GM19328 (cell line): ENCODE data around the gene HDAC6.
"Not testable (repeated sequence)": the region's sequence is repeated elsewhere in the genome, so short reads cannot be mapped to it uniquely, and the experiment has no call there.

Experiments
- ATAC-seq: cut with Tn5 transposase; IDR thresholded peaks from one replicate; pipeline ENCODE4 v1.9.1; 2021; ENCODE audit warnings: mild to moderate bottlenecking, moderate library complexity; ENCODE audit not compliant: unreplicated experiment

HDAC6 gene

GRCh38 chrX:48823053-48823452, 21.2 kb downstream of the HDAC6 start:
- no peak for ATAC-seq

GRCh38 chrX:48824066-48824465, 22.2 kb downstream of the HDAC6 start:
- ATAC-seq = no peak

GRCh38 chrX:48826135-48826875, 24.4 kb downstream of the HDAC6 start, which contains the start of gene ERAS:
Gene ERAS (plus strand): TSS chrX:48826513. CDS start chrX:48829124, 2,611 bp downstream.
- ATAC-seq = no peak

GRCh38 chrX:48826876-48827653, 25.2 kb downstream of the HDAC6 start:
- no peak for ATAC-seq

GRCh38 chrX:48827654-48827968, 25.7 kb downstream of the HDAC6 start:
- no peak for ATAC-seq

GRCh38 chrX:48829016-48829735, 27.3 kb downstream of the HDAC6 start:
- ATAC-seq = no peak

GRCh38 chrX:48831136-48831908, 29.5 kb downstream of the HDAC6 start:
- ATAC-seq = no peak

- no peak for ATAC-seq
Measured at GRCh38 chrX:48831909-48832291, 30.0 kb downstream of the HDAC6 start.

GRCh38 chrX:48833542-48834138, 31.8 kb downstream of the HDAC6 start:
- ATAC-seq = no peak

- no peak for ATAC-seq
Measured at GRCh38 chrX:48834383-48834709, 32.5 kb downstream of the HDAC6 start.

GRCh38 chrX:48835524-48836329, 33.9 kb downstream of the HDAC6 start, which contains the start of gene PCSK1N:
Gene PCSK1N (minus strand): TSS chrX:48835610. CDS start chrX:48835532, 78 bp downstream.
- ATAC-seq = no peak

- no peak for ATAC-seq
Measured at GRCh38 chrX:48839686-48840085, 37.8 kb downstream of the HDAC6 start.

- no peak for ATAC-seq
Measured at GRCh38 chrX:48848847-48849246, 47.0 kb downstream of the HDAC6 start.

GRCh38 chrX:48852857-48853256, 51.0 kb downstream of the HDAC6 start:
- ATAC-seq = no peak

- not testable (repeated sequence) for ATAC-seq
Measured at GRCh38 chrX:48853494-48853893, 51.6 kb downstream of the HDAC6 start.

GRCh38 chrX:48854121-48854804, 52.4 kb downstream of the HDAC6 start:
- not testable (repeated sequence) for ATAC-seq

GRCh38 chrX:48854898-48855297, 53.0 kb downstream of the HDAC6 start:
- no peak for ATAC-seq

GRCh38 chrX:48864210-48864609, 62.3 kb downstream of the HDAC6 start:
- no peak for ATAC-seq

- ATAC-seq = not testable (repeated sequence)
Measured at GRCh38 chrX:48872017-48872416, 70.2 kb downstream of the HDAC6 start.
